ENCODE results near the gene DNAH17.

Gene DNAH17

DNA sequence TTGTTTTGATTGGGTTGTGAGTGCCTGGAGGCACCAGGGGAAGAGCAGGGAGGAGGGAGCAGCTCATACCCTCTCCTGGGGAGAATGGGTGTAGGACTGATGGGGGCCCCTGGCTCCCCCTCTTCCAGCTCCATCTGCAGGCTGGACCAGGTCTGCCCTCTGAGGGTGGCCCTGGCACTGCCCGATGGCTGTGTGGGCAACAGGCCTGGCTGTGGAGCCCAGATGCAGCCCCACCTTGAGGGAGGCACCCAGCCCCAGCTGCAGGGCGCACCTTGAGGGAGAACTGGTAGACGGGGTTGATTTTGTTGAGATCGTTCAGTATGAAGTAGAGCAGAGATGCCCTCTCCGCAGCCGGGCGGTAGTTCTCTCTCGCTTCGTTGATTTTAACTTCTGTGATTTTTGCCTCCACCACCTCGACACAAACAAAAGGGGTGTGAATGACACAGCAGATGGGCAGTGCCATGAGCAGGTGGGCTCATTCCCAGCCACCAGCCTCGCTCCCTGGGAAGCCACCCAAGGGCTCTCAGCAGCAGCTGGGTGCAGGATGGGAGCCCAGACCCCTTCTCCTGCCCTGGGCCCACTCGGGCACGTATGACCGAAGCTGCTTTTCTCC lies 127.1 kb downstream of the DNAH17 start:
- no peak for DNase-seq (ENCODE audit: low spot score)

DNA sequence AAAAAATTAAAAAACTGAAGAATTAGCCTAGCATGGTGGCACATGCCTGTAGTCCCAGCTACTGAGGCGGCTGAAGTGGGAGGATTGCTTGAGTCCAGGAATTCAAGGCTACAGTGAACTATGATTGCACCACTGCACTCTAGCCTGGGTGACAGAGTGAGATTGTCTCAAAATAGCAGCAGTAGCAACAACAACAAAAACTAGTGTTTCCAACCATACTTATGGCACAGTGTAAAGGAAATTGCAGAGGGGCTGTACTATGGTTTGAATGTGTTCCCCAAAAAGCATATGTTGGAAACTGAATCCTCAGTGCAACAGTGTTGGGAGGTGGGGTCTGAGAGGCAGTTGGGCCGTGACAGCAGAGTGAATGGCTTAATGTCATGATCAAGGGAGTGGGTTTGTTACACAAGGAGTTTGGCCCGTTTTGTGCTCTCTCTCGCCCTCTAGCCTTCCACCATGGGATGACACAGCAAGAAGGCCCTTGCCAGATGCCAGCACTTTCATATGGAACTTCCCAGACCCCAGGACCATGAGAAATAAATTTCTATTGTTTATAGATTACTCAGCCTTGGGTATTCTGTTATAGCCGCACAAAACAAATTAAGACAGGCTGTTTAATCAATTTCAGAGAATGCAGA lies 128.7 kb downstream of the DNAH17 start:
- no peak for DNase-seq (ENCODE audit: low spot score)

DNA sequence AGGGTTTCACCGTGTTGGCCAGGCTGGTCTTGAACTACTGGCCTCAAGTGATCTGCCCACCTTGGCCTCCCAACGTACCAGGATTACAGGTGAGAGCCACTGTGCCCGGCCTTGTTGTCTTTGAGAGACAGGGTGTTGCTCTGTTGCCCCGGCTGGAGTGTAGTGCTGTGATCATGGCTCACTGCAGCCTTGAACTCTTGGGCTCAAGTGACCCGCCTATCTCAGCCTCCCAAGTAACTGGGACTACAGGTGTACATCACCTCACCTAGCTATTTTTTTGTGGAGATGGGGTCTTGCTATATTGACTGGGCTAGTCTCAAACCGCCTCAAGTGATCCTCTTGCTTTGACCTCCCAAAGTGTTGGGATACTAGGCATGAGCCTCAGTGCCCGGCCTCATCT lies 130.4 kb downstream of the DNAH17 start:
- DNase-seq (ENCODE audit: low spot score) = no peak

DNA sequence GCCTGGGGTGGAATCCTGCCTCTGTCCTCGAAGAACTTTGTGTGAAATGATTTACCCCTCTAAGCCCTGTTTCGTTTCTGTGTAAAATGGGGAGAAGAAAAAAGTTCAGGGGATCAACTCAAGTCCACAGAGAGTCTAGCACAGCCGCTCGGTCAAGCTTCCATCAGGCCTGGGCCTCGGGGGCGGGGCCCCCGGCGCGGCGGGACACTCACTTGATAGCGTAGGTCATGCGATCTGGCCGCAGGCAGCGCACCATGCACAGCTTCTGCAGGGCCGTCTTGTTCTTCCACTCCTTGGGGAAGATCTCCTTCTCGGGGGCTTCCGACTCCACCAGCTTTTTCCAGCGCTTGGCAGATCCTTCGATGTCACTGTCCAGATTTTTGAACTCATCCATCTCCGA lies 132.8 kb downstream of the DNAH17 start:
- no peak for DNase-seq (ENCODE audit: low spot score)

DNA sequence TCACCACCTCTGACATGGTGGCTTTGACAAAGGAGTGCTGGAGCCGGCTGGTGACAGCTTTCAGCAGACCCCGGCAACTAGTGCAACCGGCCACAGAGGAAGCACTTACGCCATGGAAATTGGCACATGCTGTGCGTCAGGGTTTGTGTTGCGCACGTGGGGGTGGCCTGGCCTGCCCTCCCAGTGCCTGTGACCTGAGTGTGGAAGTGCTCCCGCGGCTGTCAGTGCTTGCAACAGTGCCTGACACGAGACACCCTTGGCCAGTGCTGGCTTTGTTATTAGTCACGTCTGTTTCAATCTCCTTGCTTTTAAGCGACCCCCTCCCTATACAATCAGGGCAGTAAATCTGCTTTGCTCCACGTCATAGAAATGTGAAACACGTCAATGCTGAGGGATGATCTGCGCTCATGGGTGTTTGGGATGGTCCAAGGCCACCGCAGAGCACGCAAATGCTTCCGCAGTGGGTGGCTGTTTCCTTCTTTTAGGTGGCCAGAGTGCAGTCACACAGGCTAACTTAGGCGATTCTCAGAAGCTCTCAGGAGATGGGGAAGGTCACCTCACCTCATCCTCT lies 134.5 kb downstream of the DNAH17 start:
- no peak for DNase-seq (ENCODE audit: low spot score)

DNA sequence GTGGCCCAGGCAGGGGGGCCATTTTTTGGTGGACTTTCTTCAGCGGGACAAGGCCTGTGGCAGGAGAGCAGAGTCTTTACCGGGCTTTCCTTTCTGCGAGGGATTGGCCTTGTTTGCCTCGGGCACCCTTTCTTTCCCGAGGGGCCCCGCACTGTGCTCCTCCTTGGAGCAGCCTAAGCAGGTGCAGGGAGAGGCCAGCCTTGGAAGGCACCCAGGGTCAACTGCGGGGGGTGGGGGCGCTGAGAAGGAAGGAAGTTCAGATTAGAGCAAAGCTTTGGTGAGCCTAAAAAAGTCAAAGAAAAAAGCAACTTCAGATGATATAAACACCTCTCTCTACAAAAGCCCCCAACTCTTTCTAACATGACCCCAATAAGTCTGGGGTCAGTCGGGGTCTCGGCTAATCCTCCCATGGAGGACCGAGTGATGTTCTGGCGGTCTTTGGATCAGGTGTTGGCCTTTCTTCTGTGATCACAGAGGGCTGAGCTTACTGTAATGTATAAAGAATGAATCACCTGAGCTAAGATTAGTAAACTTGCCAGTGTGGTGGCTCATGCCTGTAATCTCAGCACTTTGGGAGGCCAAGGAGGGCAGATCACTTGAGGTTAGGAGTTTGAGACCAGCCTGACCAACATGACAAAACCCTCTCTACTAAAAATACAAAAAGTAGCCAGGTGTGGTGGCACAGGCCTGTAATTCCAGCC lies 135.8 kb downstream of the DNAH17 start:
- no peak for DNase-seq (ENCODE audit: low spot score)

DNA sequence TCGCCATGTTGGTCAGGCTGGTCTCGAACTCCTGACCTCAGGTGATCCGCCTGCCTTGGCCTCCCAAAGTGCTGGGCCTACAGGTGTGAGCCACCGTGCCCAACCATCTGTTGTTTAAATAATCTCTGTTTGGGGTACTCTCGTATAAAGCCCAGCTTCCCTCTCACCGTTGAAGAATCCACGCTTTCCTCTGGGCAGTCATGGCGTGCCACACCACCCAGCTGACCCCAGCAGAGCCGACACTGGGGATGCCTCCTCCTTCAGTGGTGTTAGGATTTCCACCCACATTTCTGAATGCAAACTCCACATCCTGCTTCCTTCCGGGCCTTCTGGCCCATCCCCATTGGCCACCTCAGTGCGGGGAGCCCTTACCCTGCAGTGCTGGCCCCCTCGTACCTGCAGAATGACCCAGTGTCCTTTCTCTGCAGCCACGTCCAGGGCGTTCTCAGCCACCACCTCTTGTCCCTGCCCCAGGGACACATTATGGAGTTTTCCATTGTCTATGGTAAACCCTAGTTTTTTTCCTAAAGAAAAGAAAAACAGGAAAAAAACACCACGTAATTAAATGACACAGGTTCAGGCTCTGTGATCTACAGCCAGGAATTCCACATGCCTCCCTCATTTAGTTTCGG lies 138.4 kb downstream of the DNAH17 start:
- no peak for DNase-seq (ENCODE audit: low spot score)

DNA sequence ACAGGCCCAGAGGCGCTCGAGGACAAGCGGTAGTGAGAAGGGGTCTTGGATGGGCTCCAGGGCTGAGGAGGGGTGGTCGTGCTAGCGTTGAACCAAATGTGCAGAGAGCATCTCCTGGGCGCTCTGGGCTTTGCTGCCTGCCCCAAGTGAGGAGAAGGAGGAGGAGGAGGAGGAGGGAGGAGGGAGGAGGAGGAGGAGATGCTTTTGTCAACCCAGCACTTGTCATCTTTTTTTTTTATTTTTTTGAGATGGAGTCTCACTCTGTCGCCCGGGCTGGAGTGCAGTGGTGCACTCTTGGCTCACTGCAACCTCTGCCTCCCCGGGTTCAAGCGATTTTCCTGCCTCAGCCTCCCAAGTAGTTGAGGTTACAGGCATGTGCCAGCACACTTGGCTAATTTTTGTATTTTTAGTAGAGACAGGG lies 138.9 kb downstream of the DNAH17 start:
- no peak for DNase-seq (ENCODE audit: low spot score)

DNA sequence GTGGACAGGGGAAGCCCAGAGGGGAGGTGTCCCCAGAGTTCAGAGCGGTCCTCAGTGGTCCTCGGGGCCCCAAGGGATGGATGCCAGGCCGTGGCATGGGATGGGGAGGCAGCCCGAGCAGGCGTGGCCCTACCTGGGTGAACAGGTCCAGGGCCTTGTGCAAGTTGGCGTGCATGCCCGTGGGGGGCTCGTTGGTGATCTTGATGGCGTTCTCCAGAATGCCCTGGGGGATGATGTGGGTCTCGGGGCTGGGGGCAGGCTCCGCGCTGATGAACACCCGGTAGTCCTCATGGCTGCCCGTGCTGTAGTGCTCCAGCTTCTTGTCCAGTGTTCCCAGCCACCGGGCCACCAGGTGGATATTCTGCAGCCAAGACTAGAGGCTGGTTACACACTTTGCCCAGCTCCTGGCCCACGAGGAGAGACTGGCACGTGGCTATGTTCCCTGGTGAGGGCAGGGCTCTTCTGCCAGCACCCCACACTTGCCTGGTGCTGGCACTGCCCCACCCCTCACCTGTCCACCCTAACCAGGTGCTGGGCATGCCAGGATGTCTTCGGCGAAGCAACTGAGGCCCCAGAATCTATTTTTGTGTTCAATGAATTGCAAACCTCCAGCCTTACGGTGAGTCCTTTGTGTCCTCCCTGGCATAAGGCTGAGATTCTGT lies 139.6 kb downstream of the DNAH17 start:
- DNase-seq (ENCODE audit: low spot score) = no peak

DNA sequence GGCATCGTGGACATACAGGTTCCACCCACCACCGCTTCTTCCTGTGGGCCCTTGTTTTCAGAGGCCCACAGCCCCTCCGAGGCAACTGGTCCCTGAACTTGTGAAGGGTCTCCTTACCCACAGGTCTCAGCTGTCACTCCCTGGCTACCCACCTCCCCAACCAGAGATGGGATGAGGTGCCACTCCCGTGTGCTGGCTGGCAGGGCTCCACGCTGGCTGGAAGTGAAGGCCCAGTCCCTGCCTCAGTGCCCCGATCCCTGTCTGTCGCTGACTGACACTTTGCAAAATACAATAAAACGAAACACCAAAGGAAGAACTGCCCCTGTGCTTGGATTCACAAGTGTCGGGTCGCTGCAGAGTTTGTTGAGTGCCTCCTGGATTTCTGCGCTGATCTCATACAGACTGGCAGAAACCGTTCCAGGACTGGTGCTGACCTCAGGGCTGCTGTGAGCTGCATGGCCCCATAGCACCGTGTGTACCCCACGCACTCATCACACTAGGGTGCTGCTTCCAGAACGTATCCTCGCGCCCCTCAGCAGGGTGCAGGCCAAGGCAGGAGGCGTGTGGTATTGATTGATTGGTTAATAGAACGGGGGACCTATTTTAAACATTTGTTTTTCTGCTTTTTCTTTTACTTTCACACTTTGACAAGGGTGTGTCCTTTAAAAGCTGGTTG lies 141.7 kb downstream of the DNAH17 start:
- DNase-seq (ENCODE audit: low spot score) = no peak

DNA sequence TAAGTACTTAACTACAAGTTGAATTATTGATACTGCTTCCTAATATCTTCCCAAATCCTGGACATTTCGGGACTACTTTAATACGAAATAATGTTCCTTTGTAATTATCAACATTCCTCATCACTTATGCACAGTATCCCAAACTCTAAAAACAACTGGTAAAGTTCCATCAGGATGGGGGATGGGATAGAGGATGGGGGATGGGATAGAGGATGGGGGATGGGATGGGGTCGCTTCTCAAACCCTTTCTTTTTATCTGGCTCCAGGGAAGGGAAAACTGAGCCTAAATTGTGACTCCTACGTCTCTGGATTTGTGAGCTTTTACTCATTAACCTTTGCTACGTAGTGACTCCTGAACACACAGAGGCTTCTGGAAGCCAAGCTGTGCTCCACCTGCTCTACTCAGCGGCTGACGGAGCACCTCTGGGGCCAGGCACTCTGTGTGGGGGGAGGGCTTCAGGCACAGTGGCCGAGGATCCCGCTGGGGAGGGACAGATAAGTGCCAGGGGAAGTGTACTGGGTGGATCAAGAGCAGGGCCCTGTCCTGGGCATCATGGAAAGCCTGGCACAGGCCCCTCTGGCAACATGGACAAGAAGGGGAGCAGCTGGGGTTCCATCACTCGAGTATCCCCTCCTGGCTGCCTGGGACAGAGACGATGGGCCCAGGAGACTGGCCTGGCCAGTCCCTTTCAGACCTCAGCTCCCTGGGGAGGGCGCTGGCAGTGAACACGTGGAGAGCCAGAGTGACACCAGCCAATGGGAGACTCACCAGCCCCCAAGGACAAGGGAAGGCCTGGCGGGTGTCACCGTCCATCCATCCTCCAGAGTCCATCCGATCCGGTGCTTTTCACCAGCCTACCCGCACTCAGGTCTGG lies 142.5 kb downstream of the DNAH17 start:
- no peak for DNase-seq (ENCODE audit: low spot score)

DNA sequence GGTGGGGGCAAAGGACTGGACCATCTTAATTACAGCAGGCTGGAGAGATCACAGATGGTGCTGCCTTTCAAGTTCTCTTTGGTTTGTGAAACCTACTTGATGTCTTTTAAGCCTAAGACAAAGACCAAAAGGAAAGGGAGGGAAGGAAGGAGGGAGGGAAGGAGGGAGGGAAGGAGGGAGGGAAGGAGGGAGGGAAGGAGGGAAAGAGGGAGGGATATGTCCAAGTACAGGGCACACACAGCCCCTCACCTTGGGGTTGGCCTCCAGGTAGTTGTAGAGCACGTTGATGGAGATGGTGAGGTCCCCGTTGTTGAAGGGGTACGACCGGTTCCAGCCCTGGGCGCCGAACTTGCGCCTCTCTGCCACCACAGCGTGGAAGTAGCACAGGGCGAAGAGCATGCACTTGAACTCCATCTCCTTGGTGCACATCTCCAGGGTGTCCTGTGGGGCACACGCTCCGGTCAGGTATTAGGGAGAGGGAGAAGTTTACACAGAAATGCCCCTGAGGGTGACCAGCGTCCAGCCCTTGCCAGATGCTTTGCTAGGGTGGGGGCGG lies 143.3 kb downstream of the DNAH17 start:
- no peak for DNase-seq (ENCODE audit: low spot score)

DNA sequence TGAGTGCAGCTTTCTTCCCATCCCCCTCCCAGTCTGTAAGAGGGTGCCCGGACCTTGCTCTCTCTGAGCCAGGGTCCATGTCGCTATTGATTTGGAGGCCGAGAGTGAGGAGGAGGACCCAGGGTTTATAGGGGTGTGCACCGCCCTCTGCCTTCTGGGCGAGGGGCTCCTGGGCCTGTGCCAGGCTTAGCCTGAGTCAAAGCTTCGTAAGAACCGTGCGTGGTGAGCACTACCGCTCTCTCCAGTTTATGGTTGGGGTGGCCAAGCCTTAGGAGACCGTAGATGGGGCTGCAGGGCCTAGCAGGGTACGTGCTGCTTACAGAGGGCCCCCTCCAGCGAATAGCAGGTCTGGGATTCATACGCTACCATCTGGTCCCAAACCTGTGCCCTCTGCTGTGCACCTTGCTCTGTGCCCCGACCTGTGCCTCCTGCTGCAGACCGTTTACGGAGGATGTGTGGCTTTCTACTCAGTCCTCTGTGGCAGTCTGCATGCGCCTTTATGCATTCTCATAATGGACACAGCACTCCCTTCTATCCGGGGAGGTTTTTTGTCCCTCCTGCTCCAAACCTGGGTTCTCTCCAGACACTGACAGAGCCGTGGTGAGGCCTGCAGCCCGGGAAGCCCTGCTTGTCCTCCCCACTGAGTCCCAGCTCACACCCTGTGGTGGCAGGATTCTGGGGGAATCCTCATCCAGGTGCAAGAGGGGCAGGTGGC lies 144.0 kb downstream of the DNAH17 start:
- no peak for DNase-seq (ENCODE audit: low spot score)

DNA sequence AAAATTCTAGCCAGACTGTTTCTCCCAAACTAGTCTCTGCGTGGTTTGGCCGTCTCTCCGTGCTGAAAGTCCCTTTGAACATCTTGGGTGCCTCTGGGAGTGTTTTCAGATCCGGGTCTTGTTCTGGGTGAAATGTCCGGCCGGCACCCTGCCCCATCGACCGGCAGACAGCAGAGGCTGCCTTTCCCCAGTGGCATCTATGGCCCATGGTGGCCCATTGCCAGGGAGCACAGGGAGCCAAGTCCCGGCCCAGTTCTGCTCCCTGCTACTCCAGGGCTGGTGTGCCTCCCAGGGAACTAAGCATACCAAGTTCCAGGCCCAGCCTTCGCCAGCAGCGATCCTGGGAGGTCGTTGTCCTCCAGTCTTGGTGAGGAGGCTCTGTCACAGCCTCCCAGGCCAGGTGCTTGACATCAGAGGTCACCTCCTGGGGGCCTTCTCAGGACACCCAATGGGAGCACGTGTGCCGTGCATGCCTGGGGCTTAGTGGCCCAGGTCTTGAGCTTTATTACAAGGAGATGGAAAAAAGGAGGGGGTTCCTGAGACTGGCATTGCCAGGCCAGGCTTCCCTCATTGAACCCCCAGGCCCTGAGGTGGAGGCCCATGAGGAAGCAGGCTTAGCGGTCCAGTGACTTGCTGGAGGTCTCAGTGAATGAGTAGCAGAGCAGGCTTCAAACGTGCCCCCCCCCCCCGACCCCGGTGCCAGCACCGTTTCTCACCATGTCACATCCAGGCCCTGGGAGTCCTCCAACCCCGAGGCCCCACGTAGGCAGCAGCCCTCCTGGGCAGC lies 144.8 kb downstream of the DNAH17 start:
- no peak for DNase-seq (ENCODE audit: low spot score)

DNA sequence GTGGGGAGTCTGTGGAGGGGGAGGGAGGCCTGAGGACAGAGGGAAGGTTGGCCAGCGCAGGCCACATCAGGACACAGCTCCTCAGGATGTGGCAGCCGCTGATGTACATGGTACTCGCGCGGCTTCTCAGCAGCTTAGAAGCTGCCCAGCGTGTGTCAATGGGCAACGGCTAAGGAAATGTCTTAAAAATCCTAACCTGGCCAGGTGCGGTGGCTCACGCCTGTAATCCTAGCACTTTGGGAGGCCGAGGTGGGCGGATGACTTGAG lies 145.6 kb downstream of the DNAH17 start:
- DNase-seq (ENCODE audit: low spot score) = no peak

DNA sequence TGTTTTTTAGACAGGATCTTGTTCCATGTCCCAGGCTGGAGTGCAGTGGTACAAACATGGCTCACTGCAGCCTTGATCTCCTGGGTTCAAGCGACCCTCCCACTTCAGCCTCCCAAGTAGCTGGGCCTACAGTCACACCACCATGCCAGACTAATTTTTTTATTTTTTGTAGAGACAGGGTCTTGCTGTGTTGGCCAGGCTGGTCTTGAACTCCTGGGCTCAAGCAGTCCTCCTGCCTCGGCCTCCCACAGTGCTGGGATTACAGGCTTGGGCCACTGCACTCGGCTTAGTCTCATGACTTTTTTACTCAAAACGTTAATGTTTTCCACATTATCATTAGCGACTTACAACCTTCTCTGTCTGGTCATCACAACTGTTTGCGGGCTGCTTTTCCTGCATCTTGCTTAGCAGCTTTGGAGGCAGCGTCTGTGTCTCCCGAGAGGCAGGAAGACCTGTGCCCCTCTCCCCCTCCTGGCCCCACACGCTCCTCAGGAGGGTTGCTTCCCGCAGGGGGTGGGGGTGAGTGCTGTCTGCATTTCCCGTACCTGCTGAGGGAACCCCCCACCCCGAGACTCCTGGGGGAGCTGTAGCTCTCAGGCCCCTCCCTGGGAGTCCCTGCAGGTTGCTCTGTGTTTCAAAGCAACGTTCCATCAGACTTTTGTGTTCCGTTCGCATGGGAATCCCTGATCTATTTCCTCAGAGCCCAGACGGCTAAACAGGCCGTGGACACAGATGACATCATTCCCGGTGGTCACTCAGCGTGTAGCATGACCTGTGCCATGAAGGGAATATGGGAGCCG lies 146.1 kb downstream of the DNAH17 start:
- DNase-seq (ENCODE audit: low spot score) = no peak

DNA sequence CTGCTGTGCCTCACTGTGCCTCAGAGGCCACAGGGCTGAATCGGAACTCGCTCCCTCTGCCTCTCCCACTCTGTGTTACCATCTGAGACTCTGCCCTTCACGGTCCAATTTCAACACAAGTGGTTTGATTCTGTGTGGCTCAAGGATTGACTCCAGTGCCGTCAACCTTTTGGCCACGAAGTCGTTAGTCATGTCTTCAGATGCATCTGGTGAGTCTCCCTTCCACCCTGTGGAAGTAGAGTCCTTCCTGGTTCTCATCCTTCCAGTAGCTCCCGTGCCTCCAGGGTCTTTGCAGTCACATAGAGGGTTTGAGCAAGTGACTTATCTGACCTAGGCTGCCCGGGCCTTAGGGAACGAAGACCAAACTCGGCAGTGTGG lies 147.6 kb downstream of the DNAH17 start:
- DNase-seq (ENCODE audit: low spot score) = no peak

Measured in germinal center (tissue), 1 donor.